Measurements from ENCODE around the gene RAB27A.
A peak's percentile ranks its signal among the peaks of the same experiment; 100 is the strongest.

The RAB27A gene

GRCh38 chr15:55241186-55241585, 48.4 kb downstream of the RAB27A start:
- peaks cover 0 to 2% of the 10 kb centered on the region in 2 donors for H3K4me1 ChIP-seq (ENCODE audit: control insufficient read depth in 1 of 2, insufficient read depth in 2 of 2, low read length in 2 of 2)

GRCh38 chr15:55240125-55240760, 49.4 kb downstream of the RAB27A start:
- Histone ChIP-seq H3K4me3 (ENCODE audit: low read depth in 1 of 2, low read length in 2 of 2) (no peak overlapping the region), H3K36me3 (ENCODE audit: control insufficient read depth in 1 of 2, insufficient read depth in 2 of 2, low read length in 2 of 2) (no peaks in the 10 kb centered on the region), H3K27me3 (ENCODE audit: control insufficient read depth in 1 of 2, insufficient read depth in 2 of 2, low read length in 2 of 2) (no peaks in the 10 kb centered on the region), H3K9ac (ENCODE audit: low read depth in 1 of 2, low read length in 2 of 2) (no peak overlapping the region), H3K9me3 (ENCODE audit: control insufficient read depth in 1 of 2, low read length in 2 of 2) (no peaks in the 10 kb centered on the region), H3K27ac (ENCODE audit: low read depth, low read length) (no peak overlapping the region), H3K4me1 (ENCODE audit: control insufficient read depth in 1 of 2, insufficient read depth in 2 of 2, low read length in 2 of 2) (peaks cover 0 to 2% of the 10 kb centered on the region in 2 donors)

More at GRCh38 chr15:55241186-55241585, 48.4 kb downstream of the RAB27A start:
- Histone ChIP-seq H3K27me3 (ENCODE audit: control insufficient read depth in 1 of 2, insufficient read depth in 2 of 2, low read length in 2 of 2) (no peaks in the 10 kb centered on the region), H3K4me3 (ENCODE audit: low read depth in 1 of 2, low read length in 2 of 2) (no peak overlapping the region), H3K36me3 (ENCODE audit: control insufficient read depth in 1 of 2, insufficient read depth in 2 of 2, low read length in 2 of 2) (no peaks in the 10 kb centered on the region), H3K9ac (ENCODE audit: low read depth in 1 of 2, low read length in 2 of 2) (no peak overlapping the region), H3K27ac (ENCODE audit: low read depth, low read length) (no peak overlapping the region), H3K9me3 (ENCODE audit: control insufficient read depth in 1 of 2, low read length in 2 of 2) (no peaks in the 10 kb centered on the region)

GRCh38 chr15:55239440-55240124, 50.0 kb downstream of the RAB27A start:
- Histone ChIP-seq H3K27ac (ENCODE audit: low read depth, low read length) (no peak overlapping the region), H3K4me3 (ENCODE audit: low read depth in 1 of 2, low read length in 2 of 2) (no peak overlapping the region), H3K27me3 (ENCODE audit: control insufficient read depth in 1 of 2, insufficient read depth in 2 of 2, low read length in 2 of 2) (no peaks in the 10 kb centered on the region), H3K9me3 (ENCODE audit: control insufficient read depth in 1 of 2, low read length in 2 of 2) (no peaks in the 10 kb centered on the region), H3K4me1 (ENCODE audit: control insufficient read depth in 1 of 2, insufficient read depth in 2 of 2, low read length in 2 of 2) (peaks cover 0 to 2% of the 10 kb centered on the region in 2 donors), H3K9ac (ENCODE audit: low read depth in 1 of 2, low read length in 2 of 2) (no peak overlapping the region), H3K36me3 (ENCODE audit: control insufficient read depth in 1 of 2, insufficient read depth in 2 of 2, low read length in 2 of 2) (no peaks in the 10 kb centered on the region)

- H3K36me3 ChIP-seq (ENCODE audit: control insufficient read depth in 1 of 2, insufficient read depth in 2 of 2, low read length in 2 of 2): no peaks in the 10 kb centered on the region
- no peak overlapping the region for H3K4me3 ChIP-seq (ENCODE audit: low read depth in 1 of 2, low read length in 2 of 2)
- H3K9me3 ChIP-seq (ENCODE audit: control insufficient read depth in 1 of 2, low read length in 2 of 2): no peaks in the 10 kb centered on the region
- no peak overlapping the region for H3K9ac ChIP-seq (ENCODE audit: low read depth in 1 of 2, low read length in 2 of 2)
- H3K27me3 ChIP-seq (ENCODE audit: control insufficient read depth in 1 of 2, insufficient read depth in 2 of 2, low read length in 2 of 2): no peaks in the 10 kb centered on the region
- H3K27ac ChIP-seq (ENCODE audit: low read depth, low read length): no peak overlapping the region
- peaks cover 4 to 8% of the 10 kb centered on the region in 2 donors for H3K4me1 ChIP-seq (ENCODE audit: control insufficient read depth in 1 of 2, insufficient read depth in 2 of 2, low read length in 2 of 2)
These were observed 50.7 kb downstream of the RAB27A start for GRCh38 chr15:55238877-55239276.

GRCh38 chr15:55237219-55238130, 52.1 kb downstream of the RAB27A start:
- no peaks in the 10 kb centered on the region for H3K9me3 ChIP-seq (ENCODE audit: control insufficient read depth in 1 of 2, low read length in 2 of 2)
- no peak overlapping the region for H3K9ac ChIP-seq (ENCODE audit: low read depth in 1 of 2, low read length in 2 of 2)
- H3K27me3 ChIP-seq (ENCODE audit: control insufficient read depth in 1 of 2, insufficient read depth in 2 of 2, low read length in 2 of 2): no peaks in the 10 kb centered on the region
- H3K4me3 ChIP-seq (ENCODE audit: low read depth in 1 of 2, low read length in 2 of 2): no peak overlapping the region
- H3K4me1 ChIP-seq (ENCODE audit: control insufficient read depth in 1 of 2, insufficient read depth in 2 of 2, low read length in 2 of 2): peaks cover 5 to 9% of the 10 kb centered on the region in 2 donors
- H3K27ac ChIP-seq (ENCODE audit: low read depth, low read length): no peak overlapping the region
- H3K36me3 ChIP-seq (ENCODE audit: control insufficient read depth in 1 of 2, insufficient read depth in 2 of 2, low read length in 2 of 2): no peaks in the 10 kb centered on the region

GRCh38 chr15:55235546-55236036, 54.0 kb downstream of the RAB27A start:
- Histone ChIP-seq H3K4me3 (ENCODE audit: low read depth in 1 of 2, low read length in 2 of 2) (no peak overlapping the region), H3K36me3 (ENCODE audit: control insufficient read depth in 1 of 2, insufficient read depth in 2 of 2, low read length in 2 of 2) (no peaks in the 10 kb centered on the region), H3K9ac (ENCODE audit: low read depth in 1 of 2, low read length in 2 of 2) (no peak overlapping the region), H3K27me3 (ENCODE audit: control insufficient read depth in 1 of 2, insufficient read depth in 2 of 2, low read length in 2 of 2) (no peaks in the 10 kb centered on the region), H3K4me1 (ENCODE audit: control insufficient read depth in 1 of 2, insufficient read depth in 2 of 2, low read length in 2 of 2) (peaks cover 5 to 9% of the 10 kb centered on the region in 2 donors), H3K9me3 (ENCODE audit: control insufficient read depth in 1 of 2, low read length in 2 of 2) (no peaks in the 10 kb centered on the region), H3K27ac (ENCODE audit: low read depth, low read length) (no peak overlapping the region)

GRCh38 chr15:55234800-55235104, 54.9 kb downstream of the RAB27A start:
- H3K4me1 ChIP-seq (ENCODE audit: control insufficient read depth in 1 of 2, insufficient read depth in 2 of 2, low read length in 2 of 2): peaks cover 5 to 7% of the 10 kb centered on the region in 2 donors

GRCh38 chr15:55234104-55234799, 55.4 kb downstream of the RAB27A start:
- Histone ChIP-seq H3K27ac (ENCODE audit: low read depth, low read length) (no peak overlapping the region), H3K4me1 (ENCODE audit: control insufficient read depth in 1 of 2, insufficient read depth in 2 of 2, low read length in 2 of 2) (peaks cover 5 to 7% of the 10 kb centered on the region in 2 donors)

More at GRCh38 chr15:55234800-55235104, 54.9 kb downstream of the RAB27A start:
- Histone ChIP-seq H3K36me3 (ENCODE audit: control insufficient read depth in 1 of 2, insufficient read depth in 2 of 2, low read length in 2 of 2) (peaks cover 0 to 4% of the 10 kb centered on the region in 2 donors), H3K27me3 (ENCODE audit: control insufficient read depth in 1 of 2, insufficient read depth in 2 of 2, low read length in 2 of 2) (no peaks in the 10 kb centered on the region), H3K9ac (ENCODE audit: low read depth in 1 of 2, low read length in 2 of 2) (no peak overlapping the region), H3K9me3 (ENCODE audit: control insufficient read depth in 1 of 2, low read length in 2 of 2) (no peaks in the 10 kb centered on the region), H3K27ac (ENCODE audit: low read depth, low read length) (no peak overlapping the region), H3K4me3 (ENCODE audit: low read depth in 1 of 2, low read length in 2 of 2) (no peak overlapping the region)

GRCh38 chr15:55231455-55231854, 58.2 kb downstream of the RAB27A start:
- Histone ChIP-seq H3K9me3 (ENCODE audit: control insufficient read depth in 1 of 2, low read length in 2 of 2) (no peaks in the 10 kb centered on the region), H3K27ac (ENCODE audit: low read depth, low read length) (no peak overlapping the region), H3K4me1 (ENCODE audit: control insufficient read depth in 1 of 2, insufficient read depth in 2 of 2, low read length in 2 of 2) (peaks cover 5 to 7% of the 10 kb centered on the region in 2 donors), H3K36me3 (ENCODE audit: control insufficient read depth in 1 of 2, insufficient read depth in 2 of 2, low read length in 2 of 2) (peaks cover 0 to 11% of the 10 kb centered on the region in 2 donors), H3K9ac (ENCODE audit: low read depth in 1 of 2, low read length in 2 of 2) (no peak overlapping the region), H3K4me3 (ENCODE audit: low read depth in 1 of 2, low read length in 2 of 2) (no peak overlapping the region), H3K27me3 (ENCODE audit: control insufficient read depth in 1 of 2, insufficient read depth in 2 of 2, low read length in 2 of 2) (no peaks in the 10 kb centered on the region)

More at GRCh38 chr15:55234104-55234799, 55.4 kb downstream of the RAB27A start:
- Histone ChIP-seq H3K36me3 (ENCODE audit: control insufficient read depth in 1 of 2, insufficient read depth in 2 of 2, low read length in 2 of 2) (peaks cover 0 to 4% of the 10 kb centered on the region in 2 donors), H3K27me3 (ENCODE audit: control insufficient read depth in 1 of 2, insufficient read depth in 2 of 2, low read length in 2 of 2) (no peaks in the 10 kb centered on the region), H3K9ac (ENCODE audit: low read depth in 1 of 2, low read length in 2 of 2) (no peak overlapping the region), H3K9me3 (ENCODE audit: control insufficient read depth in 1 of 2, low read length in 2 of 2) (no peaks in the 10 kb centered on the region), H3K4me3 (ENCODE audit: low read depth in 1 of 2, low read length in 2 of 2) (peak overlapping the region in 1 of 2 donors; percentile 1)
